ENCODE data around the gene C5orf52.

Gene C5orf52

GRCh38 chr5:157648275-157648990 lies 22.9 kb upstream of the C5orf52 start:
- ATAC-seq, result peak; percentile 72
- TF ChIP-seq RARB (CRISPR knock-in tag; IDR thresholded peaks at IDR 0.05), result no peak
- no peak for TF ChIP-seq ARNTL (CRISPR knock-in tag; IDR thresholded peaks at IDR 0.05; ENCODE audit: borderline replicate concordance, low read depth)
- TF ChIP-seq ZC3H10 (CRISPR knock-in tag; IDR thresholded peaks at IDR 0.05), result no peak
- no peak for TF ChIP-seq BACH2 (CRISPR knock-in tag; IDR thresholded peaks at IDR 0.05; ENCODE audit: borderline replicate concordance)

GRCh38 chr5:157649101-157649500 lies 22.2 kb upstream of the C5orf52 start:
- ATAC-seq, result no peak
- TF ChIP-seq TCF4 (CRISPR knock-in tag; IDR thresholded peaks at IDR 0.05; ENCODE audit: borderline replicate concordance) (no peak), ESRRG (CRISPR knock-in tag; IDR thresholded peaks at IDR 0.05) (no peak), ARNTL (CRISPR knock-in tag; IDR thresholded peaks at IDR 0.05; ENCODE audit: borderline replicate concordance, low read depth) (no peak), PPARA (CRISPR knock-in tag; IDR thresholded peaks at IDR 0.05; ENCODE audit: borderline replicate concordance) (no peak), ZNF565 (CRISPR knock-in tag; conservative IDR thresholded peaks at IDR 0.05; ENCODE audit: low read depth) (no peak), CSDC2 (CRISPR knock-in tag; IDR thresholded peaks at IDR 0.05) (no peak), CSRNP3 (CRISPR knock-in tag; IDR thresholded peaks at IDR 0.05) (no peak), TSHZ2 (CRISPR knock-in tag; IDR thresholded peaks at IDR 0.05) (no peak), POU6F1 (CRISPR knock-in tag; IDR thresholded peaks at IDR 0.05; ENCODE audit: borderline replicate concordance, low read depth) (no peak), ZNF8 (CRISPR knock-in tag; IDR thresholded peaks at IDR 0.05) (no peak), CREB5 (CRISPR knock-in tag; IDR thresholded peaks at IDR 0.05; ENCODE audit: low read depth) (no peak), SNAI2 (CRISPR knock-in tag; IDR thresholded peaks at IDR 0.05) (no peak), TOX (CRISPR knock-in tag; IDR thresholded peaks at IDR 0.05; ENCODE audit: borderline replicate concordance) (no peak)

- no peak for ATAC-seq
- TF ChIP-seq CSRNP3 (CRISPR knock-in tag; IDR thresholded peaks at IDR 0.05), result no peak
- no peak for TF ChIP-seq GLIS3 (CRISPR knock-in tag; IDR thresholded peaks at IDR 0.05)
- no peak for TF ChIP-seq RARB (CRISPR knock-in tag; IDR thresholded peaks at IDR 0.05)
- TF ChIP-seq ESRRG (CRISPR knock-in tag; IDR thresholded peaks at IDR 0.05), result no peak
- TF ChIP-seq ZFP30 (CRISPR knock-in tag; IDR thresholded peaks at IDR 0.05), result no peak
- no peak for TF ChIP-seq ISL1 (CRISPR knock-in tag; IDR thresholded peaks at IDR 0.05)
- no peak for TF ChIP-seq CREB5 (CRISPR knock-in tag; IDR thresholded peaks at IDR 0.05; ENCODE audit: low read depth)
- no peak for TF ChIP-seq ZC3H10 (CRISPR knock-in tag; IDR thresholded peaks at IDR 0.05)
- no peak for TF ChIP-seq ZNF70 (CRISPR knock-in tag; IDR thresholded peaks at IDR 0.05)
- TF ChIP-seq CSDC2 (CRISPR knock-in tag; IDR thresholded peaks at IDR 0.05), result no peak
- TF ChIP-seq OSR1 (CRISPR knock-in tag; IDR thresholded peaks at IDR 0.05), result no peak
- no peak for TF ChIP-seq ZFP3 (CRISPR knock-in tag; IDR thresholded peaks at IDR 0.05)
- no peak for TF ChIP-seq POU6F1 (CRISPR knock-in tag; IDR thresholded peaks at IDR 0.05; ENCODE audit: borderline replicate concordance, low read depth)
- no peak for TF ChIP-seq TCF4 (CRISPR knock-in tag; IDR thresholded peaks at IDR 0.05; ENCODE audit: borderline replicate concordance)
- no peak for TF ChIP-seq PATZ1 (CRISPR knock-in tag; IDR thresholded peaks at IDR 0.05; ENCODE audit: borderline replicate concordance)
Measured at GRCh38 chr5:157650991-157651611, 20.2 kb upstream of the C5orf52 start.
